Lower leg skin (tissue), 3 donors: ENCODE measurements around the gene ZNF777.

Experiments used
- CTCF ChIP-seq, 3 donors: fragments of 450-650 bp; IDR thresholded peaks; one replicate each; pipeline ENCODE4 v1.5.1; 2016; ENCODE audit warnings: antibody characterized with exemption in 3 of 3, mild to moderate bottlenecking in 3 of 3, moderate library complexity in 2 of 3
- POLR2A ChIP-seq, 2 donors: fragments of 450-650 bp; IDR thresholded peaks; one replicate each; pipeline ENCODE4 v1.6.1; 2016 to 2017; ENCODE audit warnings: antibody characterized with exemption in 2 of 2, mild to moderate bottlenecking in 1 of 2, moderate library complexity in 1 of 2

GRCh38 chr7:149454750-149455149 lies 6.1 kb downstream of the ZNF777 start:
- TF ChIP-seq CTCF (IDR thresholded peaks at IDR 0.05) (no peak), POLR2A (IDR thresholded peaks at IDR 0.05) (no peak)
